Suprapubic skin (tissue), 4 donors: Measurements from ENCODE around the gene SRSF7.

Experiments used
- CTCF ChIP-seq, 2 donors: fragments of 200-600 bp in 1 of 2; fragments of 450-650 bp in 1 of 2; sonication (generic) in 1 of 2; IDR thresholded peaks; one replicate each; pipeline ENCODE4 v1.5.1; 2016 to 2019; ENCODE audit warnings: antibody characterized with exemption in 2 of 2, mild to moderate bottlenecking in 1 of 2, moderate library complexity in 1 of 2
- EP300 ChIP-seq: sonication (generic); formaldehyde crosslinking; IDR thresholded peaks from one replicate; pipeline ENCODE4 v1.6.1; 2017; ENCODE audit warnings: antibody characterized with exemption
- POLR2A ChIP-seq, 2 donors: fragments of 450-650 bp; IDR thresholded peaks; one replicate each; pipeline ENCODE4 v1.6.1; 2017; ENCODE audit warnings: antibody characterized with exemption in 2 of 2, mild to moderate bottlenecking in 2 of 2, moderate library complexity in 2 of 2
- POLR2AphosphoS5 ChIP-seq, 3 donors: sonication (generic); formaldehyde crosslinking; IDR thresholded peaks; one replicate each; pipeline ENCODE4 v1.6.1; 2017; ENCODE audit warnings: antibody characterized with exemption in 3 of 3

- TF ChIP-seq CTCF (IDR thresholded peaks at IDR 0.05) (no peak), POLR2A (IDR thresholded peaks at IDR 0.05) (no peak), POLR2AphosphoS5 (IDR thresholded peaks at IDR 0.05) (no peak), EP300 (no peak)
Measured at GRCh38 chr2:38731684-38732221, 19.4 kb downstream of the SRSF7 start.
